Panc1 (cell line): ENCODE measurements around the gene EIF4E3. TPM values are rescaled to one million over a fixed set of nuclear protein-coding genes. Genes with fewer than 3 reads are reported as not detected.

Source experiments
- ATAC-seq: fragments of 200-7000 bp; cut with Tn5 transposase; 2 replicates; pipeline ENCODE4 v1.9.1; 2020; ENCODE audit warnings: mild to moderate bottlenecking, moderate library complexity
- BruUV-seq: library from RNA; stranded (reverse); fragments of 400-500 nt; replicated peaks from 2 replicates; lab custom pipeline; 2021; lab: Mats Ljungman, UMichigan
- CTCF ChIA-PET: fragments of 300-600 bp; sonication (Branson Sonifier 250); formaldehyde crosslinking; loops from one replicate; lab custom pipeline; 2022; ENCODE audit warnings: antibody characterized with exemption; lab: Charles Lee
- POLR2A ChIA-PET: fragments of 300-600 bp; sonication (Branson Sonifier 250); formaldehyde crosslinking; loops from one replicate; lab custom pipeline; 2022; ENCODE audit warnings: antibody characterized with exemption; lab: Charles Lee
- DNase-seq: peaks from one replicate; pipeline ENCODE4 v3.0.0-alpha.2; 2010; ENCODE audit warnings: low read depth, low spot score
- H3K27ac ChIP-seq: 2 replicates; pipeline ENCODE4 v1.5.1; 2011; ENCODE audit warnings: mild to moderate bottlenecking, low read length, inconsistent platforms
- H3K27me3 ChIP-seq: fragments of 200-500 bp; sonication (Bioruptor generic); 2 replicates; pipeline ENCODE4 v1.6.0; 2014; ENCODE audit warnings: low read length, inconsistent platforms; ENCODE audit not compliant: control insufficient read depth, insufficient read depth
- H3K36me3 ChIP-seq: fragments of 200-500 bp; sonication (Bioruptor generic); 2 replicates; pipeline ENCODE4 v1.5.1; 2014; ENCODE audit warnings: inconsistent platforms, mild to moderate bottlenecking, low read length, moderate library complexity; ENCODE audit not compliant: control insufficient read depth, insufficient read depth
- H3K4me1 ChIP-seq: 2 replicates; pipeline ENCODE4 v1.5.1; 2011; ENCODE audit warnings: inconsistent platforms, mild to moderate bottlenecking, low read length, moderate library complexity; ENCODE audit not compliant: control insufficient read depth, insufficient read depth
- H3K4me3 ChIP-seq, 2 experiments: 2 replicates each; pipeline ENCODE4 v1.5.1; 2011 to 2012; ENCODE audit warnings: low read depth in 2 of 2, low read length in 2 of 2, mild to moderate bottlenecking in 2 of 2, inconsistent platforms in 1 of 2, moderate library complexity in 1 of 2
- H3K9me3 ChIP-seq: fragments of 200-500 bp; sonication (Bioruptor generic); 2 replicates; pipeline ENCODE4 v1.5.1; 2014; ENCODE audit warnings: low read depth, mild to moderate bottlenecking, inconsistent platforms, low read length, moderate library complexity; ENCODE audit not compliant: control insufficient read depth, insufficient read depth
- POLR2AphosphoS5 ChIP-seq: IDR thresholded peaks from 2 replicates; pipeline ENCODE4 v1.6.1; 2012; ENCODE audit warnings: mild to moderate bottlenecking, low read depth, low read length, moderate library complexity
- SIN3A ChIP-seq: IDR thresholded peaks from 2 replicates; pipeline ENCODE4 v1.6.1; 2012; ENCODE audit warnings: low read depth, mild to moderate bottlenecking, low read length, moderate library complexity, borderline replicate concordance; ENCODE audit not compliant: insufficient read depth
- TCF7L2 ChIP-seq: IDR thresholded peaks from 2 replicates; pipeline ENCODE4 v1.6.1; 2011; ENCODE audit warnings: mild to moderate bottlenecking, low read depth, low read length, inconsistent platforms
- in situ Hi-C: cut with HindIII; loops from 2 replicates; pipeline ENCODE4 v1.10.0; 2016; ENCODE audit warnings: low sequenced_read_pairs, low pct_unique_long_range_greater_than_20kb
- intact Hi-C: fragments of 100-400 bp; cut with micrococcal nuclease; formaldehyde crosslinking; loops from one replicate; pipeline ENCODE4 v1.10.0; 2022; ENCODE audit not compliant: unreplicated experiment
- total RNA-seq: library from RNA; stranded (reverse); gene quantifications from one replicate; pipeline ENCODE4 v1.2.1, GENCODE V29; 2021; ENCODE audit not compliant: unreplicated experiment
- TF ChIP-seq, protein P1 (sequence below), 2 experiments: IDR thresholded peaks; 2 replicates each; pipeline ENCODE4 v1.6.1; 2011 to 2012; ENCODE audit warnings: low read depth in 2 of 2, control low read depth in 1 of 2, low read length in 1 of 2, mild to moderate bottlenecking in 1 of 2, moderate library complexity in 1 of 2; ENCODE audit not compliant: insufficient read depth in 1 of 2
- TF ChIP-seq, protein P2 (sequence below): fragments of 450-650 bp; IDR thresholded peaks from 2 replicates; pipeline ENCODE4 v1.5.1; 2017; ENCODE audit warnings: mild to moderate bottlenecking

The EIF4E3 gene
- total RNA-seq, 1 experiment from 2014 or later = 0.39 TPM

DNA sequence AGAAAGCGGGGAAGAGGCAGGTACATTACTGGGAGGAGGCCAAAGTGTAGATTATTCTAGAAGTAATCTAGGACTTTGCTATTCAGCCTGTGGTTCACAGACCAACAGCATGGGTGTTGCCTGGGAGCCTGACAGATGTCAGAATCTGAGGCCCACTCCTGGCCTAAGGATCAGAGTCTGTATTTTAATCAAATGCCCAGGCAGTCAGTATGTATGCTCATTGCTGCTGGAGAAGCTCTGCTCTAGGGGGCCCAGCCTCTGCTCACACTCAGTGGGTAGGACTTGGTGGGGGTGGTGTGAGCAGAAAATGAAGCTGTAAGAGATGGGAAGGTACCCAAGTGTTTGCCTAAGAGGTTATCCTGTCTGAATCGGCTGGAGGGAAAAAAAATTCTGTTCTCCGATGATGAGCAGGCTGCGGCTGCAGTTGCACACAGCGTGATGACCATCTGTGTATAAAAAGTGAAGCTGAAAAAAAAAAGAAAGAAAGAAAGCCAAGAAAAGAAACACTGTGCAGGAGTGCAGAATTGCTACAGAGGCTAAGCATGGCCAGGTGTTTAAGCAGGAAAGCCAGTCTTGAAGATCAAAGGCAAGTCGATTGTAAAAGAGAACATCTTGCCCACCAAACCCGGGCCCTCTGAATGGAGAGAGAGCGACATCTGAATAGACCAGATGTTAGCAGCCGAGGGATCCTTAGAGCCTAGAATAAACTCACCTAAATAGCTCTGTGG, 65.2 kb downstream of the EIF4E3 start:
- Histone ChIP-seq H3K27me3 (no peaks in the 10 kb centered on the region), H3K27ac (no peak overlapping the region), H3K36me3 (no peaks in the 10 kb centered on the region), H3K9me3 (no peaks in the 10 kb centered on the region), H3K4me1 (no peaks in the 10 kb centered on the region), H3K4me3 (no peak overlapping the region)
- ATAC-seq (no peak), DNase-seq (no peak)
- ChIA-PET CTCF (no interaction called here), POLR2A (no interaction called here)
- in situ Hi-C loops (no loop called here), intact Hi-C loops (no loop called here)
- TF ChIP-seq POLR2AphosphoS5 (no peak), TCF7L2 (no peak), SIN3A (no peak)
- TF ChIP-seq, protein P1, sequence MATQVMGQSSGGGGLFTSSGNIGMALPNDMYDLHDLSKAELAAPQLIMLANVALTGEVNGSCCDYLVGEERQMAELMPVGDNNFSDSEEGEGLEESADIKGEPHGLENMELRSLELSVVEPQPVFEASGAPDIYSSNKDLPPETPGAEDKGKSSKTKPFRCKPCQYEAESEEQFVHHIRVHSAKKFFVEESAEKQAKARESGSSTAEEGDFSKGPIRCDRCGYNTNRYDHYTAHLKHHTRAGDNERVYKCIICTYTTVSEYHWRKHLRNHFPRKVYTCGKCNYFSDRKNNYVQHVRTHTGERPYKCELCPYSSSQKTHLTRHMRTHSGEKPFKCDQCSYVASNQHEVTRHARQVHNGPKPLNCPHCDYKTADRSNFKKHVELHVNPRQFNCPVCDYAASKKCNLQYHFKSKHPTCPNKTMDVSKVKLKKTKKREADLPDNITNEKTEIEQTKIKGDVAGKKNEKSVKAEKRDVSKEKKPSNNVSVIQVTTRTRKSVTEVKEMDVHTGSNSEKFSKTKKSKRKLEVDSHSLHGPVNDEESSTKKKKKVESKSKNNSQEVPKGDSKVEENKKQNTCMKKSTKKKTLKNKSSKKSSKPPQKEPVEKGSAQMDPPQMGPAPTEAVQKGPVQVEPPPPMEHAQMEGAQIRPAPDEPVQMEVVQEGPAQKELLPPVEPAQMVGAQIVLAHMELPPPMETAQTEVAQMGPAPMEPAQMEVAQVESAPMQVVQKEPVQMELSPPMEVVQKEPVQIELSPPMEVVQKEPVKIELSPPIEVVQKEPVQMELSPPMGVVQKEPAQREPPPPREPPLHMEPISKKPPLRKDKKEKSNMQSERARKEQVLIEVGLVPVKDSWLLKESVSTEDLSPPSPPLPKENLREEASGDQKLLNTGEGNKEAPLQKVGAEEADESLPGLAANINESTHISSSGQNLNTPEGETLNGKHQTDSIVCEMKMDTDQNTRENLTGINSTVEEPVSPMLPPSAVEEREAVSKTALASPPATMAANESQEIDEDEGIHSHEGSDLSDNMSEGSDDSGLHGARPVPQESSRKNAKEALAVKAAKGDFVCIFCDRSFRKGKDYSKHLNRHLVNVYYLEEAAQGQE (IDR thresholded peaks at IDR 0.05; ENCODE audit: insufficient read depth in 1 of 2, low read depth in 2 of 2, low read length in 1 of 2) = no peak
- TF ChIP-seq, protein P2, sequence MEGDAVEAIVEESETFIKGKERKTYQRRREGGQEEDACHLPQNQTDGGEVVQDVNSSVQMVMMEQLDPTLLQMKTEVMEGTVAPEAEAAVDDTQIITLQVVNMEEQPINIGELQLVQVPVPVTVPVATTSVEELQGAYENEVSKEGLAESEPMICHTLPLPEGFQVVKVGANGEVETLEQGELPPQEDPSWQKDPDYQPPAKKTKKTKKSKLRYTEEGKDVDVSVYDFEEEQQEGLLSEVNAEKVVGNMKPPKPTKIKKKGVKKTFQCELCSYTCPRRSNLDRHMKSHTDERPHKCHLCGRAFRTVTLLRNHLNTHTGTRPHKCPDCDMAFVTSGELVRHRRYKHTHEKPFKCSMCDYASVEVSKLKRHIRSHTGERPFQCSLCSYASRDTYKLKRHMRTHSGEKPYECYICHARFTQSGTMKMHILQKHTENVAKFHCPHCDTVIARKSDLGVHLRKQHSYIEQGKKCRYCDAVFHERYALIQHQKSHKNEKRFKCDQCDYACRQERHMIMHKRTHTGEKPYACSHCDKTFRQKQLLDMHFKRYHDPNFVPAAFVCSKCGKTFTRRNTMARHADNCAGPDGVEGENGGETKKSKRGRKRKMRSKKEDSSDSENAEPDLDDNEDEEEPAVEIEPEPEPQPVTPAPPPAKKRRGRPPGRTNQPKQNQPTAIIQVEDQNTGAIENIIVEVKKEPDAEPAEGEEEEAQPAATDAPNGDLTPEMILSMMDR = no peak
- BruUV-seq = no TSS peak

DNA sequence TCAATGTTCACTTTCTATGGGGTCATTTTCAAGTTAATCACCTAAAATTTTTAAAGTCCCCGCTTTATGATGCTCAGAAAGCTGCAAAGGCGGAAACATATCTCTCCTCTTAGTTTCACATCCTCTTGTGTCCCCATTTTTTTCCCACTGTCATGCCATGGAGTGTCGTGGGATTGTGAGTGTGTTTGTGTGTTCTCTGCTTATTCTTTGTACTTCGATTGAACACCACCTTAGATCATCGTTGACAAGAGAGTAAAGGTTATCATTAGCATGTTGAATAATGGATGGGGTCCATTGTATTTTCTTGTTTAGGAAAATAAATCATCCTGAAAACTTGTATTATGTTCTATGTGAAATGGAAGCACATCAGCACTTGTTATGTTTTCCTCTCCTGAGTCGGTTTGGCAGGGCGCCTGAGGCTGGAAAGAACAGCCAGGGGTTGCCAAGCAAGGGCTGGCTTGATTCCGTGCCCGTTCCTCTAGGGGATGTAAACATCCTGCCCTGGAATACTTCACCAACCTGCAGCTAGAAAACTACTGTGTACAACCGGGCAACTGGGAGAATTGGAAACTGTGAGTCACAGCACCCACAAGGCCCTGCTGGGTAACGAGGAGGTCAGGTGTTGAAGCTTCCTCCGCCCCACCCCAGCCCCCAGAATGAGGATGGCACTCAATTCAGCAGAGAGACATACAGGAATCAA, 67.2 kb downstream of the EIF4E3 start:
- intact Hi-C loops = no loop called here
- Histone ChIP-seq H3K9me3 (no peaks in the 10 kb centered on the region), H3K4me3 (no peak overlapping the region), H3K27me3 (no peaks in the 10 kb centered on the region), H3K4me1 (no peaks in the 10 kb centered on the region), H3K36me3 (no peaks in the 10 kb centered on the region), H3K27ac (no peak overlapping the region)
- in situ Hi-C loops = no loop called here
- ChIA-PET CTCF (interaction anchor here (0.6 kb wide), 1 partner anchor 611 kb away, joined by 3 read pairs; no protein-coding TSS in a partner anchor), POLR2A (interaction anchor here (0.6 kb wide), 1 partner anchor 1667 kb away, joined by 3 read pairs; no protein-coding TSS in a partner anchor)
- no TSS peak for BruUV-seq
- DNase-seq (no peak), ATAC-seq (no peak)
- no peak for TF ChIP-seq TCF7L2
- TF ChIP-seq POLR2AphosphoS5 = no peak
- TF ChIP-seq SIN3A = no peak
- TF ChIP-seq, protein P2 = no peak
- TF ChIP-seq, protein P1 (IDR thresholded peaks at IDR 0.05; ENCODE audit: insufficient read depth in 1 of 2, low read depth in 2 of 2, low read length in 1 of 2) = no peak
